ENCODE data around the gene RANBP1. TPM values are rescaled to one million over a fixed set of nuclear protein-coding genes. Genes with fewer than 3 reads are reported as not detected.

The RANBP1 gene
- polyA plus RNA-seq, 2 of the 4 experiments (the other 2 are of a cell fraction): 239 to 338 TPM

DNA sequence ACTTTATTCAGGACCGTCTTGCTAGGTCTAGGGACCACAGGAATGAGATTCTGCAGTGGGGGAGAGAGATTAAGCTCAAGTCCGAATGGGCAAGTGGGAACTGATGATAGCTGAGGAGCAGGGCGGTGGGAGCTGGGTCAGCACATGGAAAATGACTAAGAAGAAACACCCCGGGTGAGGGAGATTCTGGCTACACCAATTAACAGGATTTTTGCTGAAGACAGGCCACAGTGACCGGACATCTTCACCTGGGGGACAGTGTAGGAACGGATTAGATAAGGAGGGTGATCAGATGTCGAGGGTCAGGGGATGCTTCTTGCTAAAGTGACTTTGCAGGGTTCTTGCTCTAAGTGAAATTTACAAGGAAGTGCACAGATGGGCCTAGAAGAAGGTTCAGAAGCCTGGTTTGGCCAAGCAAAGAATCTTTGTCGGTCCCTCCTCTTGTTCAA lies 44.4 kb upstream of the RANBP1 start:
- Histone ChIP-seq H3K4me2 (no peak overlapping the region), H3K27ac (no peak overlapping the region), H3K9me3 (no peaks in the 10 kb centered on the region), H3K4me3 (no peak overlapping the region), H3K4me1 (no peaks in the 10 kb centered on the region)
- ChIA-PET CTCF (no interaction called here), POLR2A (interaction anchor here (1.5 kb wide), 1 partner anchor 51 kb away, joined by 3 read pairs; the partner anchor contains the start of gene TANGO2)
- 91% methylated on average over 8 of the region's 8 CpGs for WGBS (ENCODE audit: missing lambda C conversion rate)
- FAIRE-seq: no peak
- no peak for DNase-seq (ENCODE audit: low read depth in 1 of 2, low spot score in 1 of 2)
- TF ChIP-seq FOSB (CRISPR knock-in tag; IDR thresholded peaks at IDR 0.05) (no peak), RAD21 (conservative IDR thresholded peaks at IDR 0.05 in 1 of 2, IDR thresholded peaks at IDR 0.05 in 1 of 2) (no peak), CBX8 (IDR thresholded peaks at IDR 0.05) (no peak), MYC (IDR thresholded peaks at IDR 0.05; ENCODE audit: borderline replicate concordance, low read length) (no peak), RCOR1 (IDR thresholded peaks at IDR 0.05; ENCODE audit: low read depth, low read length) (no peak), CBX2 (IDR thresholded peaks at IDR 0.05; ENCODE audit: borderline replicate concordance, low read depth) (no peak)
- no peak for ATAC-seq

DNA sequence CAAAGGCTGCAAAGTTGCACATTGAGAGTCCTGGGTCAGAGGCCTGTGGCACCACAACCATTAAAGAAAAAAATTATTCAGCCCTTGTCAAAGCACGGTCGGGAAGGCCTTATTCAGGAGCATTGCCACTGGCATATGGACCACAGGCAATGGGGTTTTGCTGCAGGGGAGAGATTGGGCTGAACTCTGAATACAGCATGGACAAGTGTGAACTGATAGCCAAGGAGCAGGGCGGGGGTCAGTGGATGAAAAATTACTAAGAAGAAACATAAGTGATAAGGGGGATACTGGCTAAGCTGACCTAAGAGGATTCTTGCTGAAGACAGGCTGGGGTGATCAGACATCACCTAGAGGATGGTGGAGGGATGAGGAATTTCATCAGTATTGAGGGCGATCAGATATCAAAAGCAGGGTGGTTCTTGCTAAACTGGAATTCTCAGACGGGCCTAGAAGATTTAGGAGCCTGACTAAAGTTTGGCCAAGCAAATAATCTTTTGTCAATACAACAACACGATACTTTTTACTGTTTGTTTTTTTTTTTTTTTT lies 39.2 kb upstream of the RANBP1 start:
- no peak for ATAC-seq
- Histone ChIP-seq H3K4me2 (no peak overlapping the region), H3K4me3 (no peak overlapping the region), H3K9me3 (no peaks in the 10 kb centered on the region), H3K4me1 (peaks cover 5% of the 10 kb centered on the region; the same call in 2 of the 3 replicates), H3K27ac (no peak overlapping the region)
- no peak for FAIRE-seq
- DNase-seq (ENCODE audit: low read depth in 1 of 2, low spot score in 1 of 2): no peak
- POLR2A ChIA-PET: no interaction called here
- CTCF ChIA-PET: no interaction called here
- 75% methylated on average over 6 of the region's 6 CpGs for WGBS (ENCODE audit: missing lambda C conversion rate)
- TF ChIP-seq RNF2 (IDR thresholded peaks at IDR 0.05; ENCODE audit: borderline replicate concordance, low read depth) (no peak), RCOR1 (IDR thresholded peaks at IDR 0.05; ENCODE audit: low read depth, low read length) (no peak), CHD2 (IDR thresholded peaks at IDR 0.05; ENCODE audit: low read length, partially characterized antibody) (no peak), POLR2A (IDR thresholded peaks at IDR 0.05; ENCODE audit: low read length) (no peak), HOXB5 (CRISPR knock-in tag; IDR thresholded peaks at IDR 0.05) (no peak), NR3C1 (IDR thresholded peaks at IDR 0.05) (no peak)
- TF ChIP-seq, protein P1, sequence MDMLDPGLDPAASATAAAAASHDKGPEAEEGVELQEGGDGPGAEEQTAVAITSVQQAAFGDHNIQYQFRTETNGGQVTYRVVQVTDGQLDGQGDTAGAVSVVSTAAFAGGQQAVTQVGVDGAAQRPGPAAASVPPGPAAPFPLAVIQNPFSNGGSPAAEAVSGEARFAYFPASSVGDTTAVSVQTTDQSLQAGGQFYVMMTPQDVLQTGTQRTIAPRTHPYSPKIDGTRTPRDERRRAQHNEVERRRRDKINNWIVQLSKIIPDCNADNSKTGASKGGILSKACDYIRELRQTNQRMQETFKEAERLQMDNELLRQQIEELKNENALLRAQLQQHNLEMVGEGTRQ (IDR thresholded peaks at IDR 0.05): no peak
- TF ChIP-seq, protein P2, sequence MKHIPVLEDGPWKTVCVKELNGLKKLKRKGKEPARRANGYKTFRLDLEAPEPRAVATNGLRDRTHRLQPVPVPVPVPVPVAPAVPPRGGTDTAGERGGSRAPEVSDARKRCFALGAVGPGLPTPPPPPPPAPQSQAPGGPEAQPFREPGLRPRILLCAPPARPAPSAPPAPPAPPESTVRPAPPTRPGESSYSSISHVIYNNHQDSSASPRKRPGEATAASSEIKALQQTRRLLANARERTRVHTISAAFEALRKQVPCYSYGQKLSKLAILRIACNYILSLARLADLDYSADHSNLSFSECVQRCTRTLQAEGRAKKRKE (CRISPR knock-in tag; IDR thresholded peaks at IDR 0.05; ENCODE audit: low read depth): no peak

DNA sequence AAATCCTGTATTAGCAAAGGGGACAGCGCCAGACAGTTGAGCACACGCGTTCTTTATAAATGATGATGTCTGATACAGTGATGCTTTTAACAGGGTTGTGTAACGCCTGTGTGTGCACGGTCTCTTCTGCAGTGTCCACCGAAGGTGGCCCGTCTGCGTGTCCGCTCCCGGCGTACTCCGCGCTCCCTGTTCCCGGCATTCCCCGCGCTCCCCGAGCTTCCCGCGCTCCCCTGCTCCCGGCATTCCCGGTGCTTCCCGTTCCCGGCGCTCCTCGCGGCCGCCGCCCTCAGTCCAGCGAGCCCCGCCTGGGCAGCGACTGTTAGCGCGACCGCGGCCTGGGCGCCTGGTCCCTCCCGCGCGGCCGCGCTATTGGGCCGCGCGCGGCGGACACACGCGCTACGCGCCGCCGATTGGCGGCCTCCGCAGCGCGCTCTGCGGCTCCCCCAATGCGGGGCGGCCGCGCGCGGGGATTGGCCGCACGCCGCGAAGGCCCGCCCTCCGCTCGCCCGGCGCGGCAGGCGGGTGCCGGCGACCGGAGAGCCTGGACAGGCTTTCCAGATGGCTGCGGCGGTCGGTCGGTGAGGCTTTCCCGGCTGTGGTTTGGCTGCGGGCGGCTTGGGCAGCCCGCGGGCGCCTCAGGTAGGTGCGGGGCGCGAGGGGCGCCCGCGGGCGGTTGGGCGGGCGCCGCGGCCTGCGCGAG lies 36.0 kb upstream of the RANBP1 start, which contains the start of gene DGCR8:
Gene DGCR8 (plus strand): TSS at position 497 of the 700 bp plus-strand sequence. CDS start 5,723 bp downstream, outside the sequence.
- Histone ChIP-seq H3K4me1 (peaks cover 16% of the 10 kb centered on the region; the same call in 2 of the 3 replicates), H3K4me2 (peak within 1 kb of the TSS; percentile 97), H3K27ac (peak within 1 kb of the TSS; percentile 96 to 100), H3K9me3 (no peaks in the 10 kb centered on the region), H3K4me3 (peak within 1 kb of the TSS; percentile 61)
- DNase-seq (ENCODE audit: low read depth in 1 of 2, low spot score in 1 of 2) (peak; percentile 81 to 91), ATAC-seq (peak; percentile 91 to 96), FAIRE-seq (no peak)
- ChIA-PET CTCF (interaction anchor here (1.5 kb wide), 1 partner anchor 77 kb away, joined by 3 read pairs; no protein-coding TSS in a partner anchor), POLR2A (interaction anchor here (0.7 to 1.0 kb wide), 3 partner anchors 10 to 23 kb away, joined by 3 to 4 read pairs (median 3); no protein-coding TSS in a partner anchor)
- WGBS (ENCODE audit: missing lambda C conversion rate): 3% methylated on average over 18 of the region's 100 CpGs
- TF ChIP-seq RAD21 (conservative IDR thresholded peaks at IDR 0.05 in 1 of 2, IDR thresholded peaks at IDR 0.05 in 1 of 2) (no peak), KDM5A (IDR thresholded peaks at IDR 0.05) (no peak), CHD2 (IDR thresholded peaks at IDR 0.05; ENCODE audit: low read length, partially characterized antibody) (peak; percentile 27), EHF (CRISPR knock-in tag; IDR thresholded peaks at IDR 0.05) (no peak), TP53 (CRISPR knock-in tag; IDR thresholded peaks at IDR 0.05) (0 out of 2 replicates have a peak, but pooled peaks have one; percentile 59), RARB (CRISPR knock-in tag; IDR thresholded peaks at IDR 0.05) (no peak), ZC3H11A (IDR thresholded peaks at IDR 0.05) (no peak), JUN (IDR thresholded peaks at IDR 0.05) (peak; percentile 67 to 75), NPAS2 (CRISPR knock-in tag; IDR thresholded peaks at IDR 0.05; ENCODE audit: borderline replicate concordance) (0 out of 2 replicates have a peak, but pooled peaks have one; percentile 4), FOSL2 (IDR thresholded peaks at IDR 0.05) (no peak), FOSL2 (CRISPR knock-in tag; IDR thresholded peaks at IDR 0.05) (no peak), POLR2A (IDR thresholded peaks at IDR 0.05; ENCODE audit: low read length) (peak; percentile 92), MYC (IDR thresholded peaks at IDR 0.05; ENCODE audit: borderline replicate concordance, low read length) (no peak)
- TF ChIP-seq, protein P3, sequence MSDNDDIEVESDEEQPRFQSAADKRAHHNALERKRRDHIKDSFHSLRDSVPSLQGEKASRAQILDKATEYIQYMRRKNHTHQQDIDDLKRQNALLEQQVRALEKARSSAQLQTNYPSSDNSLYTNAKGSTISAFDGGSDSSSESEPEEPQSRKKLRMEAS (IDR thresholded peaks at IDR 0.05): peak; percentile 93
- TF ChIP-seq, protein P2 (CRISPR knock-in tag; IDR thresholded peaks at IDR 0.05; ENCODE audit: low read depth): 0 out of 2 replicates have a peak, but pooled peaks have one; percentile 25
- TF ChIP-seq, protein P4, sequence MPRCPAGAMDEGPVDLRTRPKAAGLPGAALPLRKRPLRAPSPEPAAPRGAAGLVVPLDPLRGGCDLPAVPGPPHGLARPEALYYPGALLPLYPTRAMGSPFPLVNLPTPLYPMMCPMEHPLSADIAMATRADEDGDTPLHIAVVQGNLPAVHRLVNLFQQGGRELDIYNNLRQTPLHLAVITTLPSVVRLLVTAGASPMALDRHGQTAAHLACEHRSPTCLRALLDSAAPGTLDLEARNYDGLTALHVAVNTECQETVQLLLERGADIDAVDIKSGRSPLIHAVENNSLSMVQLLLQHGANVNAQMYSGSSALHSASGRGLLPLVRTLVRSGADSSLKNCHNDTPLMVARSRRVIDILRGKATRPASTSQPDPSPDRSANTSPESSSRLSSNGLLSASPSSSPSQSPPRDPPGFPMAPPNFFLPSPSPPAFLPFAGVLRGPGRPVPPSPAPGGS (IDR thresholded peaks at IDR 0.05): peak; percentile 38; the same call in 1 of the 3 replicates
